HepG2 (cell line): Measurements from ENCODE around the gene ASB14. TPM values are rescaled to one million over a fixed set of nuclear protein-coding genes. Genes with fewer than 3 reads are reported as not detected.

Source experiments
- AKAP8 ChIP-seq: sonication (generic); formaldehyde crosslinking; IDR thresholded peaks from 2 replicates; pipeline ENCODE4 v1.5.1; 2020; ENCODE audit warnings: mild to moderate bottlenecking, missing genetic modification reagents
- ATF7-NPFF ChIP-seq: sonication (generic); formaldehyde crosslinking; IDR thresholded peaks from 2 replicates; pipeline ENCODE4 v1.8.1; 2023; ENCODE audit warnings: mild to moderate bottlenecking, low read depth, missing genetic modification reagents, moderate library complexity
- BCL6 ChIP-seq: IDR thresholded peaks from 2 replicates; pipeline ENCODE4 v1.6.1; 2016; ENCODE audit warnings: missing genetic modification reagents, missing compliant biosample characterization
- DNMT1 ChIP-seq: sonication (generic); formaldehyde crosslinking; IDR thresholded peaks from 2 replicates; pipeline ENCODE4 v1.5.1; 2020; ENCODE audit warnings: mild to moderate bottlenecking, missing genetic modification reagents
- GABPA ChIP-seq, 2 experiments: IDR thresholded peaks; 2 replicates each; pipeline ENCODE4 v1.6.1; 2011 to 2016; ENCODE audit warnings: low read depth in 2 of 2, low read length in 1 of 2, missing biosample characterization in 1 of 2, missing genetic modification characterization in 1 of 2
- HOXD1 ChIP-seq: sonication (generic); formaldehyde crosslinking; IDR thresholded peaks from 2 replicates; pipeline ENCODE4 v1.5.0; 2020; ENCODE audit warnings: missing genetic modification reagents
- MTF1 ChIP-seq: sonication (generic); formaldehyde crosslinking; IDR thresholded peaks from 2 replicates; pipeline ENCODE4 v1.5.0; 2020; ENCODE audit warnings: missing genetic modification reagents
- MYNN ChIP-seq: sonication (generic); formaldehyde crosslinking; IDR thresholded peaks from 2 replicates; pipeline ENCODE4 v1.4.0; 2020; ENCODE audit warnings: mild to moderate bottlenecking, low read depth, missing genetic modification reagents
- RXRA ChIP-seq: sonication (generic); formaldehyde crosslinking; IDR thresholded peaks from 2 replicates; pipeline ENCODE4 v1.5.1; 2020; ENCODE audit warnings: missing genetic modification reagents
- SP4 ChIP-seq: sonication (generic); formaldehyde crosslinking; IDR thresholded peaks from 2 replicates; pipeline ENCODE4 v1.8.1; 2023; ENCODE audit warnings: mild to moderate bottlenecking, missing genetic modification reagents
- ZNF446 ChIP-seq: sonication (generic); formaldehyde crosslinking; IDR thresholded peaks from 2 replicates; pipeline ENCODE4 v1.5.0; 2020; ENCODE audit warnings: mild to moderate bottlenecking, missing genetic modification reagents
- ZNF747 ChIP-seq: sonication (generic); formaldehyde crosslinking; IDR thresholded peaks from 2 replicates; pipeline ENCODE4 v1.8.1; 2023; ENCODE audit warnings: missing genetic modification reagents, mild to moderate bottlenecking, borderline replicate concordance
- ZNF891 ChIP-seq: sonication (generic); formaldehyde crosslinking; IDR thresholded peaks from 2 replicates; pipeline ENCODE4 v1.5.0; 2020; ENCODE audit warnings: mild to moderate bottlenecking, missing genetic modification reagents
- polyA plus RNA-seq, 8 experiments: library from polyadenylated mRNA; depleted of rRNA in 3 of 8; stranded (reverse) in 7 of 8; unstranded in 1 of 8; fragments of >200 nt; fragmentation: Illumina TruSeq in 4 of 8; extraction: Trizol in 4 of 8; gene quantifications; 2 replicates each; pipeline versions ENCODE4 v1.2.1 to v1.2.3, GENCODE V29; 2011 to 2016; ENCODE audit warnings: low read depth in 4 of 8, missing spikeins in 1 of 8, mixed read lengths in 1 of 8; ENCODE audit not compliant: insufficient read depth in 1 of 8
- total RNA-seq, 5 experiments: library from RNA; depleted of rRNA; stranded (reverse); fragments of >200 nt; fragmentation: Illumina TruSeq; extraction: Trizol; gene quantifications; 2 replicates each; pipeline ENCODE4 v1.2.3, GENCODE V29; 2016; ENCODE audit warnings: low read depth in 1 of 5
- TF ChIP-seq, protein P1 (sequence below): sonication (generic); formaldehyde crosslinking; IDR thresholded peaks from 2 replicates; pipeline ENCODE4 v1.5.1; 2020; ENCODE audit warnings: missing genetic modification reagents, mild to moderate bottlenecking, borderline replicate concordance
- TF ChIP-seq, protein P2 (sequence below): sonication (generic); formaldehyde crosslinking; IDR thresholded peaks from 2 replicates; pipeline ENCODE4 v1.8.0; 2022; ENCODE audit warnings: mild to moderate bottlenecking, missing genetic modification reagents, borderline replicate concordance
- TF ChIP-seq, protein P3 (sequence below): sonication (generic); formaldehyde crosslinking; conservative IDR thresholded peaks from 2 replicates; pipeline ENCODE4 v1.8.1; 2023; ENCODE audit warnings: missing genetic modification reagents
- TF ChIP-seq, protein P4 (sequence below): sonication (generic); formaldehyde crosslinking; IDR thresholded peaks from 2 replicates; pipeline ENCODE4 v1.8.0; 2022; ENCODE audit warnings: mild to moderate bottlenecking, missing genetic modification reagents, moderate library complexity
- TF ChIP-seq, protein P5 (sequence below): sonication (generic); formaldehyde crosslinking; IDR thresholded peaks from 2 replicates; pipeline ENCODE4 v1.4.0; 2020; ENCODE audit warnings: missing genetic modification reagents, borderline replicate concordance
- TF ChIP-seq, protein P6 (sequence below): sonication (generic); formaldehyde crosslinking; IDR thresholded peaks from 2 replicates; pipeline ENCODE4 v1.8.0; 2022; ENCODE audit warnings: low read depth, missing genetic modification reagents

ASB14 gene
- total and polyA plus RNA-seq, 2 of the 13 experiments (the other 11 are each of a cell fraction or from before 2014, with no cell fraction given) = not detected

DNA sequence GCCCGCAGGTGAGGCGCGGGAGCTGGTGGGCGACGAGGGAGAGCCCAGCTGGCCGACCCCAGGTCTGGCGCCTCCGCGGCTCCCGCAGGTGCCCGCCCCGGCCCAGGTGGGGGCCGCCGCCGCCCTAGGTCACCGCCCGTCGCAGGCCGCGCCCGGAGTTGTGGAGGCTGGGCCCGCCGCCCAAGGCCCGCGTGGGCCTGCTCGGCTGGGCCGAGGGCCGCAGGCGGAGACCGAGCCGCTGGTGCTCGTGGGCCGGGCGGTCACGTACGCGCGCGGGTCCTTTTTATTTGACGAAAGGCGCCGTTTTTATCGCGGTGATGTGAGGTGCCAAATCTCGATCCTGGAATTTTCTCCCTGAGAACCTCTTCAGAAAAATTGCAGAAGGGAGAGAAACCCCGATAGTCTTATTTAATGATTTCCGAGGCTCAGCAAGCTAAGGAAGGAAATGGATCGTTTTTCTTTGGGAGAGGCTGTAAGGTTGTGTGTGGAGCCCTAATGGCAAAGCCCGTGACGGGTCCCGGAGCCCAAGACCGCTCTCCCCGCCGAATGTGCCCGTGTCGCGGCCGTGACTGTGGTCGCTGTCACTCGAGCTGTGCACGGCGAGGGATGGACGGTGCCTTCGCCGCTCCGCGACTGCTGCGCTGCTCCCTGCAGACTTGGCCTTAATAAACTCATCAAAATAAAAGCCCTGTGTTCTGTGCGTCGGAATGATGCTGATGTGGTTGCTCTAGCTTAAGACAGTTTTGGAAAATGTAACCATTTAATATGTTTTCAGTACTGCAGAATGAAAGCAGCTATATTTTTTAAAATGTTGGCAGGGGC, 64.3 kb downstream of the ASB14 start (continued):
- TF ChIP-seq, protein P1, sequence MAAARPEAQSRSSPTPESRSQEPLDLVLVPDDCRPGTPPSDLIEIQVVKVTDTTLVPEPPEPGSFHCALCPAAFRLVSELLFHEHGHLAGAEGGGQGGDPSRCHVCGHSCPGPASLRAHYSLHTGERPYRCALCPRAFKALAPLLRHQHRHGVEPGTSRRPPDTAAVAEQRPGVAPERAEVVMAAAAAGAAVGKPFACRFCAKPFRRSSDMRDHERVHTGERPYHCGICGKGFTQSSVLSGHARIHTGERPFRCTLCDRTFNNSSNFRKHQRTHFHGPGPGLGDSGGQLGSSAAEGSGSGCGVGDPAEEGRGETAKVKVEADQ (CRISPR knock-in tag) = no peak; the same call in 1 of the 2 replicates
- TF ChIP-seq HOXD1 (CRISPR knock-in tag) = 0 out of 2 replicates have a peak, but pooled peaks have one; percentile 12
- TF ChIP-seq MYNN (CRISPR knock-in tag) = peak; percentile 99
- TF ChIP-seq, protein P2, sequence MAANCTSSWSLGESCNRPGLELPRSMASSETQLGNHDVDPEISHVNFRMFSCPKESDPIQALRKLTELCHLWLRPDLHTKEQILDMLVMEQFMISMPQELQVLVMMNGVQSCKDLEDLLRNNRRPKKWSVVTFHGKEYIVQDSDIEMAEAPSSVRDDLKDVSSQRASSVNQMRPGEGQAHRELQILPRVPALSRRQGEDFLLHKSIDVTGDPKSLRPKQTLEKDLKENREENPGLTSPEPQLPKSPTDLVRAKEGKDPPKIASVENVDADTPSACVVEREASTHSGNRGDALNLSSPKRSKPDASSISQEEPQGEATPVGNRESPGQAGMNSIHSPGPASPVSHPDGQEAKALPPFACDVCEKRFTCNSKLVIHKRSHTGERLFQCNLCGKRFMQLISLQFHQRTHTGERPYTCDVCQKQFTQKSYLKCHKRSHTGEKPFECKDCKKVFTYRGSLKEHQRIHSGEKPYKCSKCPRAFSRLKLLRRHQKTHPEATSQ = no peak
- no peak for TF ChIP-seq BCL6 (CRISPR knock-in tag)
- TF ChIP-seq ZNF446 (CRISPR knock-in tag) = no peak
- TF ChIP-seq, protein P3, sequence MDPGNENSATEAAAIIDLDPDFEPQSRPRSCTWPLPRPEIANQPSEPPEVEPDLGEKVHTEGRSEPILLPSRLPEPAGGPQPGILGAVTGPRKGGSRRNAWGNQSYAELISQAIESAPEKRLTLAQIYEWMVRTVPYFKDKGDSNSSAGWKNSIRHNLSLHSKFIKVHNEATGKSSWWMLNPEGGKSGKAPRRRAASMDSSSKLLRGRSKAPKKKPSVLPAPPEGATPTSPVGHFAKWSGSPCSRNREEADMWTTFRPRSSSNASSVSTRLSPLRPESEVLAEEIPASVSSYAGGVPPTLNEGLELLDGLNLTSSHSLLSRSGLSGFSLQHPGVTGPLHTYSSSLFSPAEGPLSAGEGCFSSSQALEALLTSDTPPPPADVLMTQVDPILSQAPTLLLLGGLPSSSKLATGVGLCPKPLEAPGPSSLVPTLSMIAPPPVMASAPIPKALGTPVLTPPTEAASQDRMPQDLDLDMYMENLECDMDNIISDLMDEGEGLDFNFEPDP (CRISPR knock-in tag) = peak; percentile 93; the same call in 1 of the 2 replicates
- 0 out of 2 replicates have a peak, but pooled peaks have one; percentile 25 for TF ChIP-seq RXRA (CRISPR knock-in tag)
- no peak for TF ChIP-seq DNMT1 (CRISPR knock-in tag)
- TF ChIP-seq ZNF747 (CRISPR knock-in tag) = no peak
- TF ChIP-seq, protein P4, sequence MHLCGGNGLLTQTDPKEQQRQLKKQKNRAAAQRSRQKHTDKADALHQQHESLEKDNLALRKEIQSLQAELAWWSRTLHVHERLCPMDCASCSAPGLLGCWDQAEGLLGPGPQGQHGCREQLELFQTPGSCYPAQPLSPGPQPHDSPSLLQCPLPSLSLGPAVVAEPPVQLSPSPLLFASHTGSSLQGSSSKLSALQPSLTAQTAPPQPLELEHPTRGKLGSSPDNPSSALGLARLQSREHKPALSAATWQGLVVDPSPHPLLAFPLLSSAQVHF (CRISPR knock-in tag) = no peak
- 0 out of 2 replicates have a peak, but pooled peaks have one; percentile 51 for TF ChIP-seq ATF7-NPFF (CRISPR knock-in tag)
- TF ChIP-seq, protein P5, sequence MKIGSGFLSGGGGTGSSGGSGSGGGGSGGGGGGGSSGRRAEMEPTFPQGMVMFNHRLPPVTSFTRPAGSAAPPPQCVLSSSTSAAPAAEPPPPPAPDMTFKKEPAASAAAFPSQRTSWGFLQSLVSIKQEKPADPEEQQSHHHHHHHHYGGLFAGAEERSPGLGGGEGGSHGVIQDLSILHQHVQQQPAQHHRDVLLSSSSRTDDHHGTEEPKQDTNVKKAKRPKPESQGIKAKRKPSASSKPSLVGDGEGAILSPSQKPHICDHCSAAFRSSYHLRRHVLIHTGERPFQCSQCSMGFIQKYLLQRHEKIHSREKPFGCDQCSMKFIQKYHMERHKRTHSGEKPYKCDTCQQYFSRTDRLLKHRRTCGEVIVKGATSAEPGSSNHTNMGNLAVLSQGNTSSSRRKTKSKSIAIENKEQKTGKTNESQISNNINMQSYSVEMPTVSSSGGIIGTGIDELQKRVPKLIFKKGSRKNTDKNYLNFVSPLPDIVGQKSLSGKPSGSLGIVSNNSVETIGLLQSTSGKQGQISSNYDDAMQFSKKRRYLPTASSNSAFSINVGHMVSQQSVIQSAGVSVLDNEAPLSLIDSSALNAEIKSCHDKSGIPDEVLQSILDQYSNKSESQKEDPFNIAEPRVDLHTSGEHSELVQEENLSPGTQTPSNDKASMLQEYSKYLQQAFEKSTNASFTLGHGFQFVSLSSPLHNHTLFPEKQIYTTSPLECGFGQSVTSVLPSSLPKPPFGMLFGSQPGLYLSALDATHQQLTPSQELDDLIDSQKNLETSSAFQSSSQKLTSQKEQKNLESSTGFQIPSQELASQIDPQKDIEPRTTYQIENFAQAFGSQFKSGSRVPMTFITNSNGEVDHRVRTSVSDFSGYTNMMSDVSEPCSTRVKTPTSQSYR (CRISPR knock-in tag) = no peak
- no peak for TF ChIP-seq GABPA (IDR thresholded peaks at IDR 0.05; ENCODE audit: low read depth, low read length)
- TF ChIP-seq GABPA (CRISPR knock-in tag; IDR thresholded peaks at IDR 0.05; ENCODE audit: low read depth) = no peak
- TF ChIP-seq, protein P6, sequence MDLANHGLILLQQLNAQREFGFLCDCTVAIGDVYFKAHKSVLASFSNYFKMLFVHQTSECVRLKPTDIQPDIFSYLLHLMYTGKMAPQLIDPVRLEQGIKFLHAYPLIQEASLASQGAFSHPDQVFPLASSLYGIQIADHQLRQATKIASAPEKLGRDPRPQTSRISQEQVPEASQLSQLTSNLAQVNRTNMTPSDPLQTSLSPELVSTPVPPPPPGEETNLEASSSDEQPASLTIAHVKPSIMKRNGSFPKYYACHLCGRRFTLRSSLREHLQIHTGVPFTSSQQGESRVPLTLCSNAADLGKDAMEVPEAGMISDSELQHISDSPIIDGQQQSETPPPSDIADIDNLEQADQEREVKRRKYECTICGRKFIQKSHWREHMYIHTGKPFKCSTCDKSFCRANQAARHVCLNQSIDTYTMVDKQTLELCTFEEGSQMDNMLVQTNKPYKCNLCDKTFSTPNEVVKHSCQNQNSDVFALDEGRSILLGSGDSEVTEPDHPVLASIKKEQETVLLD (CRISPR knock-in tag) = 0 out of 2 replicates have a peak, but pooled peaks have one; percentile 37
- TF ChIP-seq MTF1 (CRISPR knock-in tag) = no peak
- no peak; the same call in 1 of the 2 replicates for TF ChIP-seq ZNF891
- no peak for TF ChIP-seq SP4 (CRISPR knock-in tag)
- TF ChIP-seq AKAP8 (CRISPR knock-in tag) = 0 out of 2 replicates have a peak, but pooled peaks have one; percentile 3
